Upper lobe of left lung (tissue), 4 donors: ENCODE results near the gene HERC3.

Experiments
- CTCF ChIP-seq, 6 experiments: fragments of 450-650 bp in 4 of 6; fragments of 200-600 bp in 2 of 6; sonication (generic) in 2 of 6; IDR thresholded peaks; one replicate each; pipeline ENCODE4 v1.5.1; 2016 to 2019; ENCODE audit warnings: antibody characterized with exemption in 6 of 6
- EP300 ChIP-seq, 4 donors: sonication (generic); formaldehyde crosslinking; IDR thresholded peaks; one replicate each; pipeline ENCODE4 v1.5.1; 2017; ENCODE audit warnings: antibody characterized with exemption in 4 of 4, control low read depth in 2 of 4

- TF ChIP-seq EP300 (IDR thresholded peaks at IDR 0.05) (no peak), CTCF (IDR thresholded peaks at IDR 0.05) (no peak)
These were observed 130.5 kb downstream of the HERC3 start for GRCh38 chr4:88722828-88723227.
